Cardiac muscle cell (in vitro differentiated cells and primary cell): ENCODE data around the gene CBX2. TPM values are rescaled to one million over a fixed set of nuclear protein-coding genes. Genes with fewer than 3 reads are reported as not detected.

Experiments
- DNase-seq, 2 donors: peaks; one replicate each; pipeline versions ENCODE4 v3.0.0 to v3.0.0-alpha.2; 2010 to 2017; ENCODE audit warnings: low read depth in 1 of 2, low spot score in 1 of 2
- H3K27ac ChIP-seq: fragments of 200-600 bp; sonication (generic); 2 replicates; pipeline ENCODE4 v1.5.1; 2016
- H3K27me3 ChIP-seq: fragments of 200-600 bp; sonication (generic); 2 replicates; pipeline ENCODE4 v1.6.0; 2016; ENCODE audit warnings: control low read depth
- H3K36me3 ChIP-seq: fragments of 200-600 bp; sonication (generic); 2 replicates; pipeline ENCODE4 v1.5.1; 2016; ENCODE audit warnings: control low read depth
- H3K4me1 ChIP-seq: fragments of 200-600 bp; sonication (generic); 2 replicates; pipeline ENCODE4 v1.8.1; 2017; ENCODE audit warnings: low read depth, mild to moderate bottlenecking, mixed run types
- H3K4me3 ChIP-seq: fragments of 200-600 bp; sonication (generic); 2 replicates; pipeline ENCODE4 v1.5.1; 2016; ENCODE audit warnings: mild to moderate bottlenecking
- H3K9me3 ChIP-seq: fragments of 200-600 bp; sonication (generic); 2 replicates; pipeline ENCODE4 v1.5.1; 2017; ENCODE audit warnings: low read depth, mild to moderate bottlenecking, control low read depth
- polyA plus RNA-seq: library from polyadenylated mRNA; unstranded; fragments of >200 nt; fragmentation: Nextera tagmentation; extraction: Ambion mirVana; gene quantifications from 2 replicates; pipeline ENCODE4 v1.2.1, GENCODE V29; 2016
- total RNA-seq: library from RNA; depleted of rRNA; stranded (reverse); fragments of >200 nt; gene quantifications from 2 replicates; pipeline ENCODE4 v1.2.3, GENCODE V29; 2016
- TF ChIP-seq, protein P1 (sequence below): IDR thresholded peaks from 2 replicates; pipeline ENCODE4 v1.5.1; 2012; ENCODE audit warnings: low read depth, mild to moderate bottlenecking, low read length

The CBX2 gene
- total and polyA plus RNA-seq, 2 experiments from 2014 or later = 25.8 to 51.1 TPM

DNA sequence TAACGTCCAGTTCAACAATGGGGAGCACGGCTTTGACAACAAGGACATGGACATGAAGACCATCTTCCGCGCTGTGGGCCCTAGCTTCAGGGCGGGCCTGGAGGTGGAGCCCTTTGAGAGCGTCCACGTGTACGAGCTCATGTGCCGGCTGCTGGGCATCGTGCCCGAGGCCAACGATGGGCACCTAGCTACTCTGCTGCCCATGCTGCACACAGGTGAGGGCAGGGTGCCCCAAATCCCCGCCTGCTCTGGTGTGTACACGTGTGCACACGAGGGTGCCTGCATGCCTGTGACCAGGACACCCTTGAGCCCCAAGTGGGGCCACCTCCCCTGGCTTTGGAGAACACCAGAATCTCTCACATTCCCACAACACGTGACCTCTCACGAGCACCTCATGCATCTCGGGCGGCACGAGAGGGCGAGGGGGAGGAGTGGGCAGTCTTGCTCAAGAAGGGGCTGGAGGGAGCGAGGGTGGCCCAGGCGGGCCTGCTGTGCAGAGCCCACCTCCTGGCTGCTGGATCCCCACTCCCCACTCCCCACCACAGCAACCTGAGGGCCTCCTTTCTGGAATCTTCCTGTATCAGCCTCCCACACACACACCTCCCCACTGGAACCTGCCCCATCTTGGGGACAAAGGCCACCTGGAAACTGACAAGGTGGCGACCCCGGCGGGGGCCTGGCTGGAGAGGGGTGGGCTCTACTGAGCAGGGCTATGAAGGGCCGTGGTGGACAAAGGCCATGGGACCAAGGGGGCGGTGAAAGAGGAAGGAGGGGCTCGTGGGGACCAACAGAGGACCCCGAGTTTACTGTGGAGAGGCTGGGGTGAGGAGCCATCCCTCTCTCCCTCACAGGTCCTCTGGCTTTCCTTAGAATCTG is 40.7 kb upstream of the CBX2 start:
- H3K36me3 ChIP-seq = no peaks in the 10 kb centered on the region
- no peak for DNase-seq
- no peak overlapping the region for H3K27ac ChIP-seq
- H3K4me1 ChIP-seq = peaks cover 5% of the 10 kb centered on the region
- H3K27me3 ChIP-seq = peaks cover 3% of the 10 kb centered on the region
- no peak overlapping the region for H3K4me3 ChIP-seq
- TF ChIP-seq, protein P1, sequence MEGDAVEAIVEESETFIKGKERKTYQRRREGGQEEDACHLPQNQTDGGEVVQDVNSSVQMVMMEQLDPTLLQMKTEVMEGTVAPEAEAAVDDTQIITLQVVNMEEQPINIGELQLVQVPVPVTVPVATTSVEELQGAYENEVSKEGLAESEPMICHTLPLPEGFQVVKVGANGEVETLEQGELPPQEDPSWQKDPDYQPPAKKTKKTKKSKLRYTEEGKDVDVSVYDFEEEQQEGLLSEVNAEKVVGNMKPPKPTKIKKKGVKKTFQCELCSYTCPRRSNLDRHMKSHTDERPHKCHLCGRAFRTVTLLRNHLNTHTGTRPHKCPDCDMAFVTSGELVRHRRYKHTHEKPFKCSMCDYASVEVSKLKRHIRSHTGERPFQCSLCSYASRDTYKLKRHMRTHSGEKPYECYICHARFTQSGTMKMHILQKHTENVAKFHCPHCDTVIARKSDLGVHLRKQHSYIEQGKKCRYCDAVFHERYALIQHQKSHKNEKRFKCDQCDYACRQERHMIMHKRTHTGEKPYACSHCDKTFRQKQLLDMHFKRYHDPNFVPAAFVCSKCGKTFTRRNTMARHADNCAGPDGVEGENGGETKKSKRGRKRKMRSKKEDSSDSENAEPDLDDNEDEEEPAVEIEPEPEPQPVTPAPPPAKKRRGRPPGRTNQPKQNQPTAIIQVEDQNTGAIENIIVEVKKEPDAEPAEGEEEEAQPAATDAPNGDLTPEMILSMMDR = no peak
- no peaks in the 10 kb centered on the region for H3K9me3 ChIP-seq

- H3K4me3 ChIP-seq = no peak overlapping the region
- H3K36me3 ChIP-seq = no peaks in the 10 kb centered on the region
- no peak for DNase-seq
- H3K27me3 ChIP-seq = peaks cover 6% of the 10 kb centered on the region
- TF ChIP-seq, protein P1 = no peak
- H3K9me3 ChIP-seq = no peaks in the 10 kb centered on the region
- H3K4me1 ChIP-seq = peaks cover 5% of the 10 kb centered on the region
- no peak overlapping the region for H3K27ac ChIP-seq
These were observed 39.9 kb upstream of the CBX2 start for GRCh38 chr17:79737922-79738578.

DNA sequence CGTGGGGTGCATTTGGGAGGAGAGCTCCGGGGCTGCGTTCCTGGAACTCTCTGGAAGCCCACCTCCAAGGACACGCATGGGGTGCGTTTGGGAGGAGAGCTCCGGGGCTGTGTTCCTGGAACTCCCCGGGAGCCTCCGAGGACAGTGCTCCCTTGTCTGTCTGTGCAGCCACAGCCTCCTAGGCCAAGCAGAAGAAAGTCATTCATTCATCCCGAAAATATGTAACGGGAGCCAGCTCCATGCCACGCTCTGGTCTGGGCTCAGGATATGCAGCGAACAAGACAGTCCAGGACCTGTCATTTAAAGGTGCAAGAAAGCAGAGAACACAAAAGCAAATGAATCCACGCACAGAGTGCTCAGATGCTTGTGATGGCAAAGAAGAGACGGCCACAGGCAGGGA is 39.3 kb upstream of the CBX2 start:
- H3K36me3 ChIP-seq = no peaks in the 10 kb centered on the region
- no peak overlapping the region for H3K27ac ChIP-seq
- H3K9me3 ChIP-seq = no peaks in the 10 kb centered on the region
- DNase-seq = no peak
- H3K4me3 ChIP-seq = no peak overlapping the region
- peaks cover 5% of the 10 kb centered on the region for H3K4me1 ChIP-seq
- H3K27me3 ChIP-seq = peaks cover 8% of the 10 kb centered on the region
- TF ChIP-seq, protein P1 = no peak

DNA sequence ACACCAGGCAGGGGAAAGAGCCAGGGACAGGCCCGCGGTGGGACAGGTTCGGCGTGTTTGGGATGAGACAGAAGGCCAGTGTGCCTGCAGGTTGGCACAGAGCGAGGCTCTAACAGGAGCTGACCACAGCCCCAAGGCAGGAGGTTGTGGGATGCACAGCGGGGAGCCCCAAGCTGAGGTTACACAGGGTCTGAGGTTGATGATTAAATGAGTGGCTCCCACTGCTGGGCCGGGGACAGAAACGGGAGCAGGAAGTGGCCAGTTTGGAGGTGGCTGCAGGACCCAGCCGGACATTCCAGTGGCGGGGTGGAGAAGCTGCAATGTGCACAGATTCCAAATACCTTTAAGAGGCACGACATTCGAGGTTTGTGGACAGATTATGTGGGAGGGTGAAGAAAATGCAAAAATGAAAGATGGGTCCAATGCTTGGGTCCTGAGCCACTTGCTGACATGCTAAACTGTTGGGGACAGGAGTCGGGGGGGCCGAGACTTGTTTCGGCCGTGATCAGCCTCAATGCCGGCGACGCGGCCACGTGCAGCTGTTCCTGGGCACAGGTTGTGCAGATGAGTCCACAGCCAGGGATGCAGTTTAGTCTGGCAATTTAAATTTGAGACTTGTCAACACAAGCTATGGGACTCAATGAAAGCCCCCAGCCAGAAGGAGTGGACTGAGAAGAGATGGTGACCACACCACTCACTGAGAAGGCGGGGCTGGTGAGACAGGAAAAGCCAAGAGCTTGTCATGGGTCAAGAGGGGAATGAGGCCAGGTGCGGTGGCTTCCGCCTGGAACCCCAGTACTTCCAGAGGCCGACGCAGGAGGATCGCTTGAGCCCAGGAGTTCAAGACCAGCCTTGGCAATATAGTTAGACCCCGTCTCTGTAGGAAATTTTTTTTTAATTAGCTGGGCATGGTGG is 38.5 kb upstream of the CBX2 start:
- DNase-seq = no peak
- Histone ChIP-seq H3K4me3 (no peak overlapping the region), H3K4me1 (peaks cover 5% of the 10 kb centered on the region), H3K9me3 (no peaks in the 10 kb centered on the region), H3K36me3 (no peaks in the 10 kb centered on the region), H3K27ac (no peak overlapping the region), H3K27me3 (peaks cover 12% of the 10 kb centered on the region)
- TF ChIP-seq, protein P1 = no peak

DNA sequence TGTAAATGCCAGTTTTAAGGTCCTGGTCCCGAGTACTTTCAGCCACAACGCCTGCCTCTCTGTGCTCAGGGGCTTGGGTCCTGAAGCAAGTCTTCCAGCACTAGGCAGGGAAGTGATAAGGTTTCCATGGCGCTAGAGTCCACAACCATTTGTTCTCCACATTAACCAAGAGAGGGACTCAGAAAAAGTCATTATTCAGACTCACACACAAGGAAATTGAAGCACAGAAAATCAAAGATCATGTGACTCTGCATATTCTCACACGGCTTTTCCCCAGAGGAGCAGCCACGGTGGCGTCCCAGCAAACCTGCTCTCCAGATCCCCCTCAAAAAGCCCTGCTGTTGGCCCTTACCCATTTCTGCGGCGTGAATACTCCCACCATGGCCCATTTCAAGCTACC is 37.5 kb upstream of the CBX2 start:
- Histone ChIP-seq H3K4me1 (peaks cover 5% of the 10 kb centered on the region), H3K27ac (no peak overlapping the region), H3K4me3 (no peak overlapping the region), H3K9me3 (no peaks in the 10 kb centered on the region), H3K27me3 (peaks cover 21% of the 10 kb centered on the region), H3K36me3 (no peaks in the 10 kb centered on the region)
- peak; percentile 35 to 71 for DNase-seq
- TF ChIP-seq, protein P1 = no peak
